ENCODE measurements around the gene PRRX1.

DNA sequence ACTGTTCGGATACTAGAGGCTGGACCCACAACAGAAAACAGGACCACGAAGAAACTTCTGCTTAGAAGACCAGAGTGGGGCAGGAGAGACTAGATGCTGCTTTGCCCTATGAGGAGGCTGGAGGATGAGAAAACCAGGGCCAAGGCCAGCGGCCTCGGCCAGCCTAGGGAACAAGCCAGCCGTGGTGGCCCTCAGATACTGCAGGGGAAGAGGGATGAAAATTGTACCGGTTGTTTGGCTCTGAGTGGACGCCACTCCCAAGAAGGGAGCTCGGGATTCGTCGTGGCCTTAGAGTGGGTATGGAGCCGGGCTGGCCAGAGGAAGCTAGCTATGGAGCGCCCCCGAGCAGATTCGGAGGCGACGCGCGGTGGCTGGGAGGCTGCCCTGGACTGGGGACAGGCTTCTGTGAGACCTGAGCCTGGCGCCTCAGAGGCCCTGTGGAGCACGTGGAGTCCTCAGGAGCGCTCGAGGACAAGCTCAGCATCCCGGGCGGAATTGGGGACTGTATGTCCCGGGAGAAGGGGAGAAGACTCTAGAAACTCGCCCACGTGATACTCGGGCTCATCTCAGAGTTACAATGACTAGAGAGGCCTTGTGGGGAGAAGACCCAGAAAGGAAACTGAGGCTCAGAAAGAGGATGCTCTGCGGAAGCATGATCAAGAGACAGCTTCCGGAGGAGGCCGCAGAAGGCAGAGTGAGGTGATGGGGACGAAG, 2.8 kb downstream of the PRRX1 start:
- TF ChIP-seq ZNF621 (tag by site-specific recombination; IDR thresholded peaks at IDR 0.05) = no peak
- TF ChIP-seq ZNF837 (tag by site-specific recombination; IDR thresholded peaks at IDR 0.05) = no peak
- no peak for TF ChIP-seq ZNF48 (tag by site-specific recombination; IDR thresholded peaks at IDR 0.05)
- TF ChIP-seq ZNF324 (tag by site-specific recombination; IDR thresholded peaks at IDR 0.05) = no peak
- TF ChIP-seq, protein P1, sequence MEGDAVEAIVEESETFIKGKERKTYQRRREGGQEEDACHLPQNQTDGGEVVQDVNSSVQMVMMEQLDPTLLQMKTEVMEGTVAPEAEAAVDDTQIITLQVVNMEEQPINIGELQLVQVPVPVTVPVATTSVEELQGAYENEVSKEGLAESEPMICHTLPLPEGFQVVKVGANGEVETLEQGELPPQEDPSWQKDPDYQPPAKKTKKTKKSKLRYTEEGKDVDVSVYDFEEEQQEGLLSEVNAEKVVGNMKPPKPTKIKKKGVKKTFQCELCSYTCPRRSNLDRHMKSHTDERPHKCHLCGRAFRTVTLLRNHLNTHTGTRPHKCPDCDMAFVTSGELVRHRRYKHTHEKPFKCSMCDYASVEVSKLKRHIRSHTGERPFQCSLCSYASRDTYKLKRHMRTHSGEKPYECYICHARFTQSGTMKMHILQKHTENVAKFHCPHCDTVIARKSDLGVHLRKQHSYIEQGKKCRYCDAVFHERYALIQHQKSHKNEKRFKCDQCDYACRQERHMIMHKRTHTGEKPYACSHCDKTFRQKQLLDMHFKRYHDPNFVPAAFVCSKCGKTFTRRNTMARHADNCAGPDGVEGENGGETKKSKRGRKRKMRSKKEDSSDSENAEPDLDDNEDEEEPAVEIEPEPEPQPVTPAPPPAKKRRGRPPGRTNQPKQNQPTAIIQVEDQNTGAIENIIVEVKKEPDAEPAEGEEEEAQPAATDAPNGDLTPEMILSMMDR (tag by site-specific recombination; IDR thresholded peaks at IDR 0.05) = no peak
- no peak for TF ChIP-seq ZNF146 (tag by site-specific recombination; IDR thresholded peaks at IDR 0.05)
- no peak for TF ChIP-seq BCL11B (tag by site-specific recombination; IDR thresholded peaks at IDR 0.05; ENCODE audit: low read depth)
- no peak for TF ChIP-seq KLF10 (tag by site-specific recombination; IDR thresholded peaks at IDR 0.05)
